Measurements from ENCODE around the gene MT4.

DNA sequence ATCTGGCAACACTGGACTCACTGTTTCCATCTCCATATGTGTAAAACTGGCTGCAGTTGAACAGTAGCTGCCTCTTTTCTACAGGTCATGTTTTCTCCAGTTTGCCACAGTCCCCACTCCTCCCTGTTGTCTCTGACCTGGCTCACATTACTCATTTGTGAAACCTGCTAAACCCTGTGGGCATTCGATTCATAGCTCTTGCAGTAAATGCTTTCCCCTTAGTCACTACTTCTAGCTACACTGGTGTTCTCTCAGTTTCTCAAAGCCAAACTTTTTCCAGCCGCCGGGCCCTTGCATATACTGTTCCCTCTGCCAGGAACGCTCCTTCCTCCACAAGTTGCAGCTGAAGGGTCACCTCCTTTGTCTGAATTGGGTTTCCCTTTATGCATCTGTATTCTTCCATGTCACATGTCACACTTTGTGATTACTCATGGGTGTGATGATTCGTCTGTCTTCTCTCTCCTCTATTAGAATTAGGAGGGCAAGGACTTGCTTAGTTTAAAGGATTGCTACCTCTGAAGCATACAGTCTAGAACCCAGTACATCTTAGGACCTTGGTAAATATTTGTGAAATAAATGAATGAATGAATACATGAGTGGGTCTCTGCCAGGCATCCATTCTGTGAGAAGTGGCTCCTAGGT lies 15.0 kb upstream of the MT4 start:
- TF ChIP-seq EZH2 (IDR thresholded peaks at IDR 0.05) (no peak), POLR2AphosphoS5 (IDR thresholded peaks at IDR 0.05; ENCODE audit: borderline replicate concordance, low read depth, low read length) (no peak)

Measured in SK-N-MC (cell line).